GM18526 (cell line): ENCODE measurements around the gene ARPC5L.

Experiments
- POLR2A ChIP-seq: IDR thresholded peaks from 3 replicates; pipeline ENCODE4 v1.6.1; 2011; ENCODE audit not compliant: insufficient read length; ENCODE audit errors: extremely low read depth

The ARPC5L gene

DNA sequence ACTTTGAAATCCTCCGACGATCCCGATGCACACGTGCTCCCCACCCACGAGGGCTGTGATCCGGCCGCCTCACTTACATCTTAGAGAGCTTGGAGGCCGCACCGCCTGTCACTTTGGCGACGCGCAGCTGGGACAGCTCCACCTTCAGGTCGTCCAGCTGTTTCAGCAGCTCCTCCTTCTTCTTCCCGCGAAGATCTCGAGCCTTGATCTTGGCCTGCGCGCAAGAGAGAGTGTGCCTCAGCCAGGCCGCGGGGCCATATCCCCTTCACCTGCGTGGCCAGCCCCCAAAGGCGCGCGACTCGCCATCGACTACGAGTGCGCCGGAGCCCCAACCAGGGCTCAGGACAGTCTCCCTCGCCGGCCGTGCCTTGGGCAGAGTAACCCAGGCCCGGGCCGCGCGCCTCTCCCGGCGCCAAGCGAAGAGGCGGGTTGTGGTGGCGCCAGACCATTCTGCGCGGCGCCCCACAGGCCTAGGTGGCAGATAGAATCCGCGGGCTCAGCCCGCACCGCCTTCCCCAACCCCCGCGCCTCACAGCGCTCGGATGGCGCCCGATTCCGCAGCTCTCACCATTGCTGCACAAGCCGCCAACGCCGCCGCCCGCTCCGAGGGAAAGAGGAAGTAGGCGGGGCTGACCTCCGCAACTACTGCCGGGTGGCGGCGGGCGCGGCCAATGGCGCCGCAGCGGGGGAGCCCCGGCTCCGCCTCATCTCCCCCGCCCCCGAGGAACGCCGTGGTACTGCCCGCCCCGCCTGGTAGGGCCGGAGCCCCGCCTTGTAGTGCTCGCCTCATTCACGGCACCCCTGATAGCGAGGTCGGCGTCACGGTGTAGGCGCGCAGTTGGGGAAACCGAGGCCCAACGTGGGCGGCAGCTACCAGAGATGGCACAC lies at the start of gene ARPC5L, which contains the start of gene RPL35:
Gene ARPC5L (plus strand): TSS at position 789 of the 888 bp plus-strand sequence. CDS start 7,161 bp downstream, outside the sequence.
Gene RPL35 (minus strand): TSS at position 616 of the 888 bp plus-strand sequence. CDS start 45 bp downstream, at position 571.
- TF ChIP-seq POLR2A: peak; percentile 98

GRCh38 chr9:124812441-124812876 lies 49.5 kb upstream of the ARPC5L start:
- TF ChIP-seq POLR2A: no peak

GRCh38 chr9:124813041-124813440 lies 48.9 kb upstream of the ARPC5L start:
- no peak for TF ChIP-seq POLR2A

GRCh38 chr9:124813501-124814163 lies 48.3 kb upstream of the ARPC5L start:
- no peak for TF ChIP-seq POLR2A

GRCh38 chr9:124814164-124814535 lies 47.8 kb upstream of the ARPC5L start:
- no peak for TF ChIP-seq POLR2A

DNA sequence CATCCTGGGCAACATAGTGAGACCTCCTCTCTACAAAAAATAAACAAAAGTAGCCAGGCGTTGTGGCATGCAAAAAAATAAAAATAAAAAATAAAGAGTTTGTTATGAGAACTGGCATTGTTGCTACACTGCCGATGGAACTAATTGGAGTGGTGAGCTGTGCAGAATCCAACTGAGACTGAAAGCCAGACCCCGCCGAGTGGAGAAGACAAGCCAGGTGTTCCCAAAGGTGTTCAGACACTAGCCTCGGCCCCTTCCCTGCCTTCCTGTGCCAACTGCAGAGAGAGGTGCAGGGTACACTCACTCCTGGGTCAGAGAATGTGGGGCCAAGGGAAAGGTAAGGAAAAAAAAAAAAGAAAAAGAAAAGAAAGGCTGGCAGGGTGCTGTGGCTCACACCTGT lies 46.3 kb upstream of the ARPC5L start:
- no peak for TF ChIP-seq POLR2A

GRCh38 chr9:124818431-124819281 lies 43.3 kb upstream of the ARPC5L start:
- no peak for TF ChIP-seq POLR2A

- no peak for TF ChIP-seq POLR2A
These were observed 41.0 kb upstream of the ARPC5L start for GRCh38 chr9:124820698-124821623.

GRCh38 chr9:124828489-124829333 lies 33.2 kb upstream of the ARPC5L start:
- TF ChIP-seq POLR2A: no peak

DNA sequence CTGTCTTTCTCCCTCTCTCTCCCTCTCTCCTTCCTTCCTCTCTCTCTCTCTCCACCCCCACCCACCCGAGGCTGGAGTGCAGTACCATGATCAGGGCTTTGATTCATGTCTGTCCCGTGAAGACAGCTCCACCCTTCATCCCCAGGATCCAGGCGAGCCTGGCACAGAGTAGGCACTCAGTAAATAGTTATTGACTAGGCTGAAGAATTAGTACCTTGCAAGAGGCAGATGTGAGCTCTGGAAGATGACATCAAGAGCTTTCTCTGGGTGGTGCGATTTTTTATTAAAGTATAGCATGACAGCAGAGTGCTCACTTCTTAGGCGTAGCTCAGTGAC lies 32.6 kb upstream of the ARPC5L start:
- no peak for TF ChIP-seq POLR2A

- no peak for TF ChIP-seq POLR2A
These were observed 31.3 kb upstream of the ARPC5L start for GRCh38 chr9:124830593-124830992.

- no peak for TF ChIP-seq POLR2A
These were observed 30.1 kb upstream of the ARPC5L start for GRCh38 chr9:124831642-124832364.

GRCh38 chr9:124834591-124834990 lies 27.3 kb upstream of the ARPC5L start:
- no peak for TF ChIP-seq POLR2A
